Stimulated activated CD4-positive, alpha-beta T cell treated with anti-CD3 and anti-CD28 coated beads, Interleukin-2, amount 100 ng/mL, for 24 hours (primary cell): ENCODE measurements around the gene SPATA9.
"Not testable (repeated sequence)": the region's sequence is repeated elsewhere in the genome, so short reads cannot be mapped to it uniquely, and the experiment has no call there.

Source experiments
- DNase-seq, 2 donors: peaks; one replicate each; pipeline ENCODE4 v3.0.0-alpha.2; 2020

The SPATA9 gene

DNA sequence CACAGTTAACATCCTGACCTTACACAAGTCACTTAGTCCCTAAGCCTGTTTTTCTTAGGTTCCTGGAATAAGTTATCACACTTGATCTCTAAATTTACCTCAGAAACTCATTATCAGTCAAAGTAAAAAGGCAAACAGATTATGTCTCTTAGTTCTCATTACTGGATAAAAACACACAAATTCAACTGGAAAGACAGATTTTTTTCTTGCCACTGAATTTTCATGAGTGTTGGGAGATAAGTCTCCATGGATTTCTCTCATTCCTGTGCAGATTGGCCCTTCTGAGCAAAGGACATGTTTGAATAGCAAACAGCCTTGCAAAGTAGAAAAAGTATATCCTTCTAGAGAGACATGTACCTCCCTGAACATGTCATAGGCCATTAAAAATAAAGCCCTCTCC is 10.2 kb downstream of the SPATA9 start:
- DNase-seq = no peak

DNA sequence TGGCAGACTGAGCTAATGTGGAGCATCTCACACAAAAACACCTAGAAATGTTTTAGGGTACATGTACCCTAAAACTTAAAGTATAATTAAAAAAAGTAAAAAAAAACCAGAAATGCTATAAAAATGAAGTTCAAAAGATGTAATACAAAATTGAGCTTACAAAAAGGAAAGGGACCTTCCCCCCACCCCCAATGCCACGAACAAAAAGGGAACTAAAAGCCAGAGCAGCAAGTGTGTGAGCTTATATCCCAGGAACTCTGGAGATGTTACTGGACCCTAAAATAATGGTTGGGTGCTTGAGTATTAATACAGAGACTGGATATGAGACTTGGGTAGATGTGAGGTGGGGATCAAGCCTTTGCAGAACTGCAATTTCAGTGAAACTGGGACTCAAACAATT is 11.0 kb downstream of the SPATA9 start:
- no peak for DNase-seq

DNA sequence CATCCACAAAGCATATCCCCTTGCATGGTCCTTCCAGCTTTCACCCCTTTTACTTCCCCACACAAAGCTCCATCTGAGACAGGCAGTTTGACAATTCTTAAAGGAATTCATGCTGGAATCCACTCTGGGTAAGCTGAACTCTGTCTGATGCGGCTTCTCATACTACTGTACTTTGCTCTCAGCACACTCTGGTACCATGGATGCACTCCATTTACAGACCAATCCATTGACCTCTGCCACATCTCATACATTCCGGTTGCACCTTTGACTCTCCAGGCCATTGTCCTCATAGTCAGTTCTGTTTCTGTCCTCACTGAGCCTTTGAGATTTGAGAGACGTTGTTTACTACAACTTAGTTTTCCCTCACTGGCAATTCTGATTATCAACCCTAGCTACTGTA is 12.2 kb downstream of the SPATA9 start:
- DNase-seq = no peak

DNA sequence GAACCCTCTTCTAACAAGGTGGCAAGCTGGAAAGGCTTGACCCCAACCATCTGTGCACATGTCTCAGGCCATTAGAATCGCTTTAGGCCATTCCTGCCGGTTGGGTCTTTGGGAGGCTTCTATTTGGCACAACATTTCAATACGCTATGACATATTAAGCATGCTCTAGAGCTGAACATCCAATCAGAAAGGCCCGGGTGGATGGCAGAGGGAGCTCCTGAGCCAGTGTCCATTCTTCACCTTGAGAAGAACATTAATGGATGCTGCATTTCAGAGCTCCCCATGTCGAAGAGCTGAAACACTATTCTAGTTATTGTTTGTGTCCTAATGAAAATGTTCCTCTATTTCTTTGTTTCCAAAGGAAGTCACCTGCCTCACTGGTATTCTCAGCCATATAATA is 12.8 kb downstream of the SPATA9 start:
- no peak for DNase-seq

DNA sequence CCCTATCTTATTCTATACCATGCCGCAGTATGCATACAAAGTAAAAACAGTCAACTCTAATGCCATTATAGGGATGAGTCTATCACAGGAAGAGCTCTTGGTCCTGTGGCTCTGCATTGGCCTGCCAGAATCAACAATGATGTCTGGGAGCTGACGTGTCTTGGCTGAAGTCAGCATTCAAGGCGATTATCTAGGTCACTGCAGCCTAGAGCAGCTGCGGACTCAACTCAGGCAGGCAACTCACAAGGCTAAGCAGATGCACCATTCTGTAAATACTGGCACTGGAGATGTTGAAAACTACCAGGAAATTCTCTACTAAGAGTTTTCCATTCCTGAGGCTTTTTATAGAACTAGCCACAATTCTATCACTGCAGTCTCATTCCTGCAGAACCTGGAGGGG is 13.3 kb downstream of the SPATA9 start:
- no peak for DNase-seq

DNA sequence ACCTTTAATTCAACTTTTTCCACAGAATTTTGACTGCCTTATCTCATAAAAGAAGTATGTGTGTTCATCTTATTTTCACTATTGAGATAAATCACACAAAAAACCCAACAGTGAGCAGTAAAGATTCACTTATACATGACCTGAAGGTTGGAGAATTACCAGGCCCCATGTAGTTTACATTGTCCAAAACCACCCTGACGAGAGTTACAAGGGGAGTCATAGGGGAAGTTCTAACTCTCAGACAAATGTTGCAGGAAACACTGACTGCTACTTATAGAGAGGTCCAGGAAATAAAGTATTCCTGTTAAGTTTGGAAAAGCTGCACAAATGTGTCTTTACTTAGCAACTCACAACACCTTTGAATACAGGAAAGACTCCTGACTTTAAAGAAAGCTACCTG is 14.1 kb downstream of the SPATA9 start:
- DNase-seq = no peak

DNA sequence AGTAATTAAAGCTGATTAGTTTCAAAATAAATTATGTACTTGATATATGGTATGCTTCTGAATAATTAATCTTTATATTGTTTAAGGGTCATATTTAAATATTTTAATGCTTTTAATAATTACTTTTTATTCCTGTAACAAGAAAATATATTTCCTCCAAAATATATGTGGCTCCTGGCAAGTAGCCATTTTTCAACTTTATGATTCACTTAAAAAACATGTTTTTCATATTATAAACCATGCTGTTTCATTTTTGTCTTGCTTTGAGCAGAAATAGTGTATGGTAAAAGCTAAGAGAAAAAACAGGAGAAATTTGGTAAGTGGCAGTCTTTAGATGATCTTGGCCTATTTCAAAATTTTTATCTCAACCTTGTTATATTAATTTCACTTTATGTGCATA is 14.6 kb downstream of the SPATA9 start:
- no peak for DNase-seq

DNA sequence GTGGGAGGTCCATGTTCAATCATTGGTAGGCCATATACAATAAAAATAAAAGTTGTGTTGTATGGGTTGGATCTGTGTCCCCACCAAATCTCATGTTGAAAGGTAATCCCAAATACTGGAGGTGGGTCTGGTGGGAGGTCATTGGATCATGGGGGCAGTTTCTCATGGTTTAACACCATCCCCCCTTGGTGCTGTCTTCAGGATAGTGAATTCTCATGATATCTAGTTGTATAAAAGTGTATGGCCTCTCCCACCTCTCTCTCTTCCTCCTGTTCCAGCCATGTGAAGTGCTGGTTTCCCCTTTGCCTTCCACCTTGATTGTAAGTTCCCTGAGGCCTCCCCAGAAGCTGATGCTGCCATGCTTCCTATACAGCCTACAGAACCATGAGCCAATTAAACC is 15.1 kb downstream of the SPATA9 start:
- DNase-seq = no peak

DNA sequence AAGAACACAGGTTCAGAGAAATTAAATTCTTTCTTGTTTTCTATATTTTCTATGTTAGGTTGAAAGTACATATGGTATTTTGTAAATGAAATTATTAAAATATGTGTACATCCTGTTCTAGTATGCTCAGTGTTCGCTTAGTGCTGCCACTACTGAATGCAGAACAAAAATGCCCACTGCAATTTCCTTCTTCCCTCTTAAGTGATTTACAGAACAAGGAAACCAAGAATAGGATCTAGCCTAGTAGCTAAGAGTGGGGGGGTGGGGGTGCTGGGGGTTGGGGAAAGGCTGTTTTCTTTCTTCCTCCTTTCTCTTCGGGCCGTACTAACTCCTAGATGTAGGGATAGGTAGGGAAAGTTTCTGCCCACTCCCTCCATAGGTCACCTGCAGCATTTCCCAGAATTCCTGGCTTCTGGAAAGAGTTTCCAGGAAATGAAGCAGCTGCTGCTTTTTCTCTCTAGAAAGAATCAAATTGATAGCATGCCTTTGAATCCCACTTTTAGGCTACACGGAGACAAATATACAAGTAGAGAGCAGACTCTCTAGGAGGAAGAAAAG is 15.7 kb downstream of the SPATA9 start:
- DNase-seq = no peak

DNA sequence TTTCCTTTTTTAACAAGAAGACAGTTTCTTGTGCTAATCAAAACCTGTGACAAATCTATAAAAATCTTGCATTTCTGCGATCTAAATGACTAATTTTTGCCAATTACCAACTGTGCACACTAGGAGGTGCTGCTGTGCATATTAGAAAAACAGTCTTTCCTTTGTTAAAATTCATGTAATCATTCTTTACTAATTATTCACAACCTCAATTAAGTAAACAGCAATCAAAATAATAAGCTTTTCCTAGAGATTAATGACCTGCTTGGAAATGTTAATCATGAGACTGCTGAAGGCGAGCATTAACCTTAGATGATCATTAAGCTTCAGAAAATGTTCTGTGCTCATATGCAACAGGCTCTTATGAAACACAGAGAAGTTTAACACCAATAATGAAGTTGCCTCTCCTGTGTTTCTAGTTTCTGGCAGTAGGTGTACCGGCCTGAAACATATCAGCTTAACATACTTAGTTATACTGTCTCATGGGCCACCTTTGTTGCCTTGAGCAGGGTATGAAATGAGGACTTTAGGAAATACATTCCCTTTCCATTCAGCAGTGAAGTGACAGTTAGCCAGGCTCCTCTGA is 18.5 kb downstream of the SPATA9 start:
- DNase-seq = peak; percentile 20 to 50

DNA sequence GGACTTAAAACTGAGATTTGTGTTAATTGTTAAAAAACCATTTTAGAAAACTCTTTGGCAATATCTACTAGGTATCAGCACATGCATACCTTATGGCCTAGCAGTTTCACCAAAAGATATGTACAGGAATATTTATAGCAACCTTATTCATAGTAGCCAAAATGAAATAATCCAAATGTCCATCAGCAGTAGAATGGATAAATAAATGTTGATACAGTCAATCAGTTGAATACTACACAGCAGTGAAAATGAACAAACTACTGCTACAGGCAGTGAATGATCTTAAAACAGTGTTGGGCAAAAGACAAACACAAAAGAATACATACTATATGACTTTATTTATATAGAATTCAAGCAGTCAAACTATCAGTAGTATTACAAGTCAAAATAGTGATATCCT is 19.8 kb downstream of the SPATA9 start:
- DNase-seq = no peak

DNA sequence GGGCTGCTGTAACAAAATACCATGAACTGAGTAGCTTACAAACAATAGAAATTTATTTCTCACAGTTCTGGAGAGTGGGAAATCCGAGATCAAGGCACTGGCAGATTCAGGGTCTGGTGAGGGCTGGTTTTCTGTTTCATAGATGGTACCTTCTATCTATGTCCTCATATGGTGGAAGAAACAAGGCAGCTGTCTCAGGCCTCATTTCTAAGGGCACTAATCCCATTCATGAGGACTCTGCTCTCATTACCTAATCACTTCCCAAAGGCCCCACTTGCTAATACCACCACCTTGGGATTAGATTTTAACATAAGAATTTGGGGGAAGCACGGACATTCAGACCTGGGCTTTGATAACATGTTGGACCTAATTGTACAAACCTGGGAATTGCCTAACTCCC is 22.7 kb downstream of the SPATA9 start:
- no peak for DNase-seq

DNA sequence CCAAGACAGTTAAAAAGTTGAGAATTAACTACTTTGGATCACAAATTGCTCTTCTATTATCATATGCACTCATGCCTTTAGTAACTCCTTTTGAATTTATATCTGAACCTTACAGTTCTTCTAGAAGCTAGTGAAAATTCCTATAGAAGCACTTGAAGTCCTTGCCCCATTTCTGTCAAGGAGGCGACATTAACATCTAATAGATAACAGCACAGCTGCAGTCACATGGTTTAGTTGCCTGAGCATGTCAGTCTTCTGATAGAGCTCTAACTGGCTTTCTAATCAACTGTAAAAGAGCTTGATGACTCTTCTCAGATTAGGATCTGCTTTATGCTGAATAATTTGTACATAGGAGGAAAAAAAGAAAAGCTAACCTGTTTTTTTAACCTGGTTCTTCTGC is 27.2 kb downstream of the SPATA9 start:
- no peak for DNase-seq

DNA sequence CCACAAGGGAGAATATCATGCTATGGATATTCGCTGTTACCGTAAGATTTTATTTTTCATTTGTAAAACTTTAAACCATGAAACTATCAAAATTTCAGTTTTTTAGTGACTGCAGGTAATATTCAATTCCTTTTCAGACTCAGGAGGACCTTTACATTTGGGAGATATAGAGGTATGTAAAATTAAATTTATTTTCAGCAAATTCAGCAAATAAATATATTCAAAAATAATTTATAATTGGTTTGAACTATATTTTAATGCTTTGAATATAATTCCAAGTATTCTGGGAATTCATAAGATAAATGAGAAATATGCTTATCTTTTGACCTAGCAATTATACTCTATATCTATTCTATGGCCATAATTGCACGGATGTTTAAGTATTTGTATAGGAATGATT is 28.6 kb downstream of the SPATA9 start:
- DNase-seq = no peak

DNA sequence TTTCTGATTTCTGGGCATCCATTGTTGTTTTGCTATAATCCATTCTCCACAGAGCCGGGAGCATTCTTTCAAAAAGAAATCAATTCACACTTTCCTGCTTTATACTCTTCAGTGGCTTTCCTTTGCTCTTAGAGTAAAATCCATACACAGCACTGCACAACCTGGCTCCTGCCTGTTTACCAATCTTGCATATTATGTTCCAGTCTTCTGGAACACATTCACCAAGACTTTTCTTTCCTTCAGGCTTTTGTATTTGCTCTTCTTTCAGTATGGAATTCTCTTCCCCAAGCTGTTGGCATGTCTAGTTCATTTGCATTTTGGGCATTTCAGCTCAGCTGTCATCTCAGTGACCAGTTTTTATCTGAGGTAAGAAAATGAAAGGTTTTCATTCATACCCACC is 29.9 kb downstream of the SPATA9 start:
- DNase-seq = no peak

DNA sequence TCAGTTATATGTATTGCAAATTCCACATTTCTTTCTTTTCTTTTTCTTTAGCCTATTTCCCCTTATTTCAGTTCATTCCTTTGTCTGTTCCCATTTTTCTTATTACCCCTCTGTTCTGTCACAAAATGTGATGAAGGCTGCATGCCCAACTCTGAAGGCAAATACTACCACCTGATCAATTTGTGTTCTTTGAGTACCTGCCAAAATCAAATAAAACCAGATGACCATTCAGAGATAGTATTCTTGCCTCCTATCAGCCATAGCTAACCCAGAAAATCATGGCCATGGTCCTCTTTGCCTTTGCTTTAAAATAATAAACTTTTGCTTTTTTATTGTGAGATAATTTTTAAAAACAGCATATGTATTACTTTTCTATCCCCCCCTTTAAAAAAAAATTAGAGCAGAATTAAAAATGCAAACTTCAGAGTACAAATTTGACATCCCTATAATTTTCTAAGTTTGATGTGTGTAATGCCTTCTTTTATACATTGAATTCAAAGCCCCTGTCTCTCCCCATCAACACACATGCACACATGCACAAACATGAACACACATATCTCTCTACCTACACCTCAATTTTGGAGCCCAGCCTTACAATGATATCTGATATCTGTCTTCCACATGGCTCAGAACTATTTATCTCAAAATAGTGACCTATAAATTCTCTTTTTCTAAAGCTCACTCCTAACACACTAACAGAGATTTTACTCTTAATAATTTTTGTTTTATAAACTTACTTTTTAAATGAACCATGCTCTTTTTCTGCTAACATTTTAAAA is 32.8 kb downstream of the SPATA9 start:
- no peak for DNase-seq

DNA sequence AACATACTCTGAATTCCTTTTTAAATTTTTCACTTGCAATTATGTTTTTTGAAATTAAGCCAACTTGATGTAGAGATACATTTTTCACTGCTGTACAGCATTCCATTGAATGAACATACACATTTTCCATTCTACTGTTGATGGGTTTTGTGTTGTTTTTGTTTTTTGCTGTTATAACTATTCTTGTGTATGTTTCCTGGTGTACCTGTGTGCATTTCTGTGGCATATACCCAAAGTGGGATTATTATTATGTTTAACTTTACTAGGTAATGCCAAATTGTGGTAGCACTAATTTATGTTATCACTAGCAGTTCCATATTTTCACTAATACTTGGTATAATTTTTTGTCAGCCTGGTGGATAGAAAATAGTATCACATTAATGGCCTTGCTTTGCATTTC is 33.5 kb downstream of the SPATA9 start:
- DNase-seq = no peak

DNA sequence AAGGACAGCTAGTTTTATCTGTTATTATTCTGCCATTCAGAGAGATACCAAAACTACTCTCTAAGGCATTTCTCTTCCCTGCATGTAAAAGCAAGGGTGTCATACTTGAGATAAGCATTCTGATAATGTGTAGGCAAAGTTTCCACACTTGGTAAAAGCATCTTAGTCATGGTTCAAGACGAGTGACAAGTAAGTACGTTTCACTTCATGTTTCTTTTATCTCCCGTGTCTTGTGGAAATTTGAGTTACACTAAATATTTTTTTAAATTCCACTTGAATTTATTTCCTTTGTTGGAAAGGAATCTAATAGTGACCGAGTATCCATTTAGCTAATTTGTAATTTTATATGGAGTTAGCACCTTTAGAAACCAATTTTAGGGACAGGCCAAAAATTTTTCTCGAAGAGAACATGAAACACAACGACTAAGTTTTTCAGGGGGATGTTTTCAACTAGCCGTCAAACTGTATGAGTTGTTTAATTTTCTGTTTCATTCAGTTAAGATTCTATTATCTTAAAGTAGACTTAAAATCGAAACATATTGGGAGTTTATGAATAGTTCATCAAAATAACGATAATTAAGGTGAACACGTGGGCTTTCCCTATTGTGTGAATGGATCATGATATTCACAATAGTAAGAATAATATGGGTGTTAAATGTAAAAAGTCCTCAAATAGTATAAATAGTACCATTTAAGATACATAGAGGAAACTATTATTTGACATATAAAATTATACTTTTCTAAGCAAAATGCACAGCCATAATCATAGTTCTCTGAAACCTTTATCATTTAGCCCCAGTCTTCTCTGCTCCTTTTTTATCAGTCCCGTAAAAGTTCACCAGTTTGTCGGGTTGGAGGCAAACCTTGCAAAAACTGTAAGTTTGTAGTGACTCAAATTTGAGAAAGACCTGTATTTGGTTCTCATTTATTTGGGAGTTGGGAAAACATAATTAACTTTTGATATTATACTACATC is 34.6 kb downstream of the SPATA9 start:
- no peak for DNase-seq

DNA sequence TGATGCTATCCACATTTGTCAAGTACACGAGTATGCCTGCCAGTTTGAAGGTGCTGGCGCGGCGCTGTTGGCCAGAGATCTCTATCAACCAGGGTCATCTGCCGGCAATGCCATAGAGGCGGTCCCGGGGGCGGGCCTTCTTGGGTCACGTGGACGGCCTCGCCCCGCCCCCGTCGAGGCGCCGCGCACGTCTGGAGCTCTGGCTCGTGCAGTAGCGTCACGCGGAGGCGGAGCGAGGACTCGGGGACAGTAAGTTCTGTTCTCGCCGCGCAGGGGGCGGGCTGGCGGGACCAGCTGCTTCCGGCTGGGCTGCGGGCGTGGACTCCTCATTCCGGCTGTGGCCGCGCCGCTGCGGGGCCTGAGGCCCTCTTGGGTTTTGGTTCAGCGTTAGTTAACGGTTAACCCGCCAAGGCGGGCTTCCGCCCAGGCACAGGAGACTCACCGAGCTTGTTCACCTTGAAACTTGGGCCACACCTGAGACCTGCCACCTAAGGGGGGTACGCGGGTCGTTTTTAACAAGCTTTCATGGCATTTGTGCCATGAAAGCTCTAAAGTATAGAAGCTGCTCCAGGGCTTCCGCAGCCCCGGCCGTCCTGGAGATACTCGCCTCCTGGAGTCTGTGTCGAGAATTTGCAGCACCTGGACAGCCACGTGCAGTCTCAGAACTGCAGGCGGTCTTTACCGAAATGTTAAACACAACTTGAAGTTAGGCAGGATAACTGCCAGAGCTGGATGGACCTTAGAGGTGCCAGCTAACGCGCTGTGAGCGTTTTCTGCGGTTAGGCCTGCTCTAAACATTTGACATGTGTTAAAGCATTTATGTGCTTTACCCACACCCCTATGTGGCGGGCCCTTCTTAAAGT is 36.0 kb downstream of the SPATA9 start, which contains the start of gene RFESD:
TSS of gene RFESD (plus strand) at position 209 of the 863 bp plus-strand sequence. CDS start 5,495 bp downstream, outside the sequence.
- DNase-seq = peak; percentile 95 to 98

DNA sequence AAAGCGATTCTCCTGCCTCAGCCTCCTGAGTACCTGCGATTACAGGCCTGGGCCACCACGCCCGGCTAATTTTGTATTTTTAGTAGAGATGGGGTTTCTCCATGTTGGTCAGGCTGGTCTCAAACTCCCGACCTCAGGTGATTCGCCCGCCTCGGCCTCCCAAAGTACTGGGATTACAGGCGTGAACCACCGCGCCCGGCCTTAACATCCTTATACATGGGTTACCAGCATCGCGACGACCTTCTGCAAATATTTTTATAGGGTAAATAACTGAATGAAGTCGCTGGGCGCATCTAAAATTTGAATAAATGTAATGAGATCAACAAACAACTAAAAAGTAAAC is 36.6 kb downstream of the SPATA9 start:
- not testable (repeated sequence) for DNase-seq

DNA sequence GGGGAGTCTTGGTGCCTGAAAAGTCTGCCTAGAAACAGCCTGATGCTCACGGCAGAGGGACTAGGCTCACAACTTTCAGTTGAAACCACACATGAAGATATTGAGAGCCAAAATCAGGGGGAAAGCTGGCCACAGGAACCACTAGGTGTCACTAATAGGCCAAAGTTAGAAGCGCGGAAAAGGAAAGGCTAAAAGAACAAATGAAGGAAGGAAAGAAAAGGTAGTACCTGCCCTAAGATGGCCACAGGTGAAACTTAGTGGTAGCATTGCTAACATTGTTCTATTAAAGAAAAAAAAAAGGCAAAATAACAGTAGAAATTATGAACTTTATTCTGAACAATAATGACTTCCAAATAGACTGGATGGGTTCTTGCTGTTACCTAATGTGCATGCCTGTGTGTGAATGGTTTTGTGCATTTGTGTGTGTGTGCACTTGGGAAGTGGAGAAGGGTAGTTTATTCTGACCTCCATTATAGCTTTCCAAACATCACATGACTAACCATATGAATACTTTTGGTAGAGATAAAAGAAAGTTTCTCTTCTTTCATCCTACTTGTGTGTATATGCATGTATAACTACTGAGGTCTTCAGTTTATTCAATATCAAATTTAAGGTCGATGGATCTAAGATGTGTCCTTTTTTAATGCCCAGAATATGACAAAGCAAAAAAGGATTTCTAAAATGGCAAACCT is 38.3 kb downstream of the SPATA9 start:
- peak; percentile 48 to 55 for DNase-seq

DNA sequence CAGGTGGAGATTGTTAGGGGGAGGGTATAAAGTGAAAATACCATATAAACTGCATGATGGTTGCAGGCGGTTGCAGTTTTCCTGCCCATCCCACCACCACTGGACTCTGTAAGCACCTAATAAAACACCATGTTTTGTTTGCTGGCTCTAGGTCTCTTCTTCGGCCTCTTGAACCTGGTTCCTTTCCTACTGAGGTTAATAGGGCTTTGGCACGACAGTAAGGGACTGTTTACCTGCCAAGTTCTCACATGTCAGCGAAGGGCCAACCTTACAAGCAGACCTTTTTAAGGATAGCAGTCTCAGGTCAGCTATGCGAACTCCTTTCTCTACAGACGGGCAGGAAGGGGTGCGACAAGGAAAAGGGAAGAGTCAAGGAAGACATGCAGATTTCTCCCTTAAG is 39.6 kb downstream of the SPATA9 start:
- no peak for DNase-seq
